Measurements from ENCODE around the gene IFNE. TPM values are rescaled to one million over a fixed set of nuclear protein-coding genes. Genes with fewer than 3 reads are reported as not detected.

Gene IFNE
- total RNA-seq, 1 donor, result 1.7 TPM

- DNase-seq (ENCODE audit: low read depth), result no peak
- TF ChIP-seq, protein P1, sequence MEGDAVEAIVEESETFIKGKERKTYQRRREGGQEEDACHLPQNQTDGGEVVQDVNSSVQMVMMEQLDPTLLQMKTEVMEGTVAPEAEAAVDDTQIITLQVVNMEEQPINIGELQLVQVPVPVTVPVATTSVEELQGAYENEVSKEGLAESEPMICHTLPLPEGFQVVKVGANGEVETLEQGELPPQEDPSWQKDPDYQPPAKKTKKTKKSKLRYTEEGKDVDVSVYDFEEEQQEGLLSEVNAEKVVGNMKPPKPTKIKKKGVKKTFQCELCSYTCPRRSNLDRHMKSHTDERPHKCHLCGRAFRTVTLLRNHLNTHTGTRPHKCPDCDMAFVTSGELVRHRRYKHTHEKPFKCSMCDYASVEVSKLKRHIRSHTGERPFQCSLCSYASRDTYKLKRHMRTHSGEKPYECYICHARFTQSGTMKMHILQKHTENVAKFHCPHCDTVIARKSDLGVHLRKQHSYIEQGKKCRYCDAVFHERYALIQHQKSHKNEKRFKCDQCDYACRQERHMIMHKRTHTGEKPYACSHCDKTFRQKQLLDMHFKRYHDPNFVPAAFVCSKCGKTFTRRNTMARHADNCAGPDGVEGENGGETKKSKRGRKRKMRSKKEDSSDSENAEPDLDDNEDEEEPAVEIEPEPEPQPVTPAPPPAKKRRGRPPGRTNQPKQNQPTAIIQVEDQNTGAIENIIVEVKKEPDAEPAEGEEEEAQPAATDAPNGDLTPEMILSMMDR (IDR thresholded peaks at IDR 0.05; ENCODE audit: insufficient read depth, low read depth, low read length), result no peak
- H3K4me3 ChIP-seq (ENCODE audit: low read depth, low read length), result no peak overlapping the region
Observed at GRCh38 chr9:21502586-21502985, 20.5 kb upstream of the IFNE start.

DNA sequence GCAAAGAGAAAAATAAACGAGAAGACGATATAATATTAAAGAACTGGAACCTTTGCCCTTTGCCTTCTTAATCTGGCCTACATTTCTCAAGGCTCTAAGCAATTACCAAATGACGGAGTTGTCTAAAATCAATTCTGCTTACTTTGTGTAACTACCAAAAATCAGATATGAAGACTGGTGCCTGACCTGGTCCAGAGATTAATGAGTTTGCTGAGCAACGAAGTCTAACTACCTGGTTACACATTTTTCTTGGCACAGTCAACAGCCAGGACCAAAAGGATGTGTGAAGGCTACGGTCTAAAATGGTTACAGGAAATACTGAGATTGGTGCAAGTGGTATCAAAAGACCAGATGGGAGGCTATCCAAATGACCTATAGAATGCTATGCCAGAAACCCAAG is 17.8 kb upstream of the IFNE start:
- no peak overlapping the region for H3K4me3 ChIP-seq (ENCODE audit: low read depth, low read length)
- TF ChIP-seq, protein P1 (IDR thresholded peaks at IDR 0.05; ENCODE audit: insufficient read depth, low read depth, low read length), result no peak
- DNase-seq (ENCODE audit: low read depth), result no peak

GRCh38 chr9:21491756-21492155 is 9.6 kb upstream of the IFNE start:
- DNase-seq (ENCODE audit: low read depth), result no peak
- TF ChIP-seq, protein P1 (IDR thresholded peaks at IDR 0.05; ENCODE audit: insufficient read depth, low read depth, low read length), result no peak
- no peak overlapping the region for H3K4me3 ChIP-seq (ENCODE audit: low read depth, low read length)

DNA sequence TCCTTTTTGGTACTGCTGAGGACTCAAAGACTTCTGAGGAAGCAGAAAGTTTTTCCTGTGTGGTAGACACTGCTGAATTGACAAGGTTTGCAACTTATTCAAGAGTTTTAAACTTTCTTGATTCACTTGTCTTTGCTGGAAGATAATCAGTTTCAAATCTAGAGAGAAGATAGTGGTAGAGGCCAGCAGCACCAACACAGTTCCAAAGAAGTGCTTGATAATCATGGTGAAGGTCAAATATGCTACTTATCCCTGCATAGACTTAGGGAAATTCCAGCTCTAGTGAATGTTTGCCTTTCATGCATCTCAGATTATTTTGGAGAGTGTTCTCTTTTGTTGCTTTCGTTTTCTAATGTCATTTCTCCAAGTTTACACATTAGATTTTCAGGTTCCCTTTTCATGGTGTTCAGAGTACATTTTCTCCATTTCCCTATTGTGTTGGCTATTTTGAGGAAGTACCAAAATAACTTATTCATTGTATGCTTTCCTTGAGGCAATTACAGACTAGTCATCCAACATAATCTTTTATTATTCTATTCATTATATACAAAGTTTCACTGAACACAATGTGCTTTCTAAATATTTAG is 550 bp downstream of the IFNE start:
- no peak overlapping the region for H3K4me3 ChIP-seq (ENCODE audit: low read depth, low read length)
- DNase-seq (ENCODE audit: low read depth), result no peak
- TF ChIP-seq, protein P1 (IDR thresholded peaks at IDR 0.05; ENCODE audit: insufficient read depth, low read depth, low read length), result no peak

- DNase-seq (ENCODE audit: low read depth), result no peak
- TF ChIP-seq, protein P1 (IDR thresholded peaks at IDR 0.05; ENCODE audit: insufficient read depth, low read depth, low read length), result no peak
- H3K4me3 ChIP-seq (ENCODE audit: low read depth, low read length), result no peak overlapping the region
Observed at GRCh38 chr9:21479152-21479702, 2.9 kb downstream of the IFNE start.

DNA sequence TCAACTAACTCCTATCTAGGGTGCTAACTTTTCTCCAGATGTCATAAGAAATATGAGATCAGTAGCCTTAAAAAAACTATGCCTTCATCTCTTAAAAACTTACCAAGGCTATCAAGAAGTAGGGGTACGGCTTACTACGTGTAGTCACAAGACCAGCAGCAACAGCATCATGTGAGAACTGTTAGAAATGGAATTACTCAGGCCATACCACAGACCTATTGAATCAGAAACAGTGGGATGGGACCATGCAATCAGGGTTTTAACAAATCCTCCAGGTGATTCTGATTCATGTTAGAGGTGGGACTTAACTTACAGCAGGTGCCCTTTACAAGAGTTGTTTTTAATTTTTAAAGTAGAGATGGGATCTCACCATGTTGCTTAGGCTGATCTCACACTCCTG is 4.6 kb downstream of the IFNE start:
- TF ChIP-seq, protein P1 (IDR thresholded peaks at IDR 0.05; ENCODE audit: insufficient read depth, low read depth, low read length), result no peak
- DNase-seq (ENCODE audit: low read depth), result no peak
- no peak overlapping the region for H3K4me3 ChIP-seq (ENCODE audit: low read depth, low read length)

GRCh38 chr9:21473236-21473635 is 8.9 kb downstream of the IFNE start:
- DNase-seq (ENCODE audit: low read depth), result no peak
- H3K4me3 ChIP-seq (ENCODE audit: low read depth, low read length), result no peak overlapping the region
- TF ChIP-seq, protein P1 (IDR thresholded peaks at IDR 0.05; ENCODE audit: insufficient read depth, low read depth, low read length), result peak; percentile 14

Measured in fibroblast of villous mesenchyme (primary cell).